ENCODE measurements around the gene HS1BP3. TPM values are rescaled to one million over a fixed set of nuclear protein-coding genes. Genes with fewer than 3 reads are reported as not detected.

HS1BP3 gene
- total and polyA plus RNA-seq, 2 of the 13 experiments (the other 11 are each of a cell fraction or from before 2014, with no cell fraction given): 15.2 to 22.0 TPM

- TF ChIP-seq REST (IDR thresholded peaks at IDR 0.05; ENCODE audit: borderline replicate concordance in 1 of 2, low read depth in 1 of 2, low read length in 2 of 2) (no peak), ELF3 (CRISPR knock-in tag; IDR thresholded peaks at IDR 0.05) (no peak), RBAK (CRISPR knock-in tag; IDR thresholded peaks at IDR 0.05) (no peak)
These were observed 30.1 kb downstream of the HS1BP3 start (continued) for GRCh38 chr2:20620696-20621365.

- no peaks in the 10 kb centered on the region for H3K27me3 ChIP-seq (ENCODE audit: control insufficient read depth in 1 of 2, insufficient read depth in 2 of 2, low read length in 2 of 2)
- H3K27ac ChIP-seq (ENCODE audit: extremely low read length, insufficient read depth, low read length): no peak overlapping the region
- no peak overlapping the region for H3K9ac ChIP-seq (ENCODE audit: insufficient read depth, low read depth, low read length)
- BruUV-seq (replicated peaks): no TSS peak
- FAIRE-seq (no peak), ATAC-seq (no peak), DNase-seq (ENCODE audit: low spot score) (no peak)
- H3K4me1 ChIP-seq (ENCODE audit: insufficient read depth, low read length): peaks cover 45% of the 10 kb centered on the region
- H2AFZ ChIP-seq (ENCODE audit: low read length): no peak overlapping the region
- 93% methylated on average over 8 of the region's 8 CpGs for WGBS (ENCODE audit: low lambda C conversion rate)
- H3K4me2 ChIP-seq (ENCODE audit: low read depth, low read length): no peak overlapping the region
- peaks cover 11 to 12% of the 10 kb centered on the region in 2 experiments; a peak in 4 of 5 replicates for H3K36me3 ChIP-seq (replicated peaks in 1 of 2; ENCODE audit: control insufficient read depth in 1 of 2, insufficient read depth in 2 of 2, low read length in 2 of 2)
- POLR2A ChIA-PET: interaction anchor here (0.7 to 7.9 kb wide), 3 partner anchors 27 to 173 kb away, joined by 3 to 153 read pairs (median 10); partner anchors contain the start of gene RHOB
- in situ Hi-C loops (cut with HindIII; ENCODE audit: extremely low pct_ligation_motif_present, low pct_unique_long_range_greater_than_20kb) (no loop called here), intact Hi-C loops (cut with micrococcal nuclease; ENCODE audit: unreplicated experiment) (no loop called here)
- H3K9me3 ChIP-seq (ENCODE audit: low read length): no peaks in the 10 kb centered on the region
- no peak overlapping the region for H3K4me3 ChIP-seq (replicated peaks in 1 of 3; ENCODE audit: insufficient read depth in 1 of 3, low read depth in 2 of 3, low read length in 3 of 3)
- CTCF ChIA-PET (ENCODE audit: low intra/inter-chr PET ratio, low total read pairs): no interaction called here
- TF ChIP-seq NFAT5 (CRISPR knock-in tag; IDR thresholded peaks at IDR 0.05): 0 out of 2 replicates have a peak, but pooled peaks have one; percentile 4
- no peak for TF ChIP-seq NR0B2 (CRISPR knock-in tag; IDR thresholded peaks at IDR 0.05)
- TF ChIP-seq ZNF672 (CRISPR knock-in tag; IDR thresholded peaks at IDR 0.05): no peak
- no peaks in the 10 kb centered on the region for H4K20me1 ChIP-seq (ENCODE audit: insufficient read depth, low read length)
- H3K79me2 ChIP-seq (ENCODE audit: insufficient read depth, low read length): no peaks in the 10 kb centered on the region
These were observed 30.6 kb downstream of the HS1BP3 start for GRCh38 chr2:20620271-20620681.

Data from HepG2 (cell line).